Right cardiac atrium (tissue), 5 donors: ENCODE data around the gene CD4. TPM values are rescaled to one million over a fixed set of nuclear protein-coding genes. Genes with fewer than 3 reads are reported as not detected.

Experiments
- ATAC-seq, 2 donors: fragments of 200-7000 bp; cut with Tn5 transposase; one replicate each; pipeline versions ENCODE4 v1.8.0 to v1.9.1; 2020; ENCODE audit warnings: moderate library complexity in 2 of 2, mild to moderate bottlenecking in 1 of 2
- DNase-seq, 3 donors: peaks; one replicate each; pipeline ENCODE4 v3.0.0-alpha.2; 2020
- H3K27ac ChIP-seq: one replicate; pipeline ENCODE4 v1.5.1; 2013; ENCODE audit warnings: mild to moderate bottlenecking, low read length, control low read depth, moderate library complexity
- H3K27me3 ChIP-seq: one replicate; pipeline ENCODE4 v1.6.1; 2013; ENCODE audit not compliant: control insufficient read depth, insufficient read depth
- H3K4me1 ChIP-seq: one replicate; pipeline ENCODE4 v1.6.1; 2013; ENCODE audit warnings: low read length; ENCODE audit not compliant: control insufficient read depth, insufficient read depth
- H3K4me3 ChIP-seq: one replicate; pipeline ENCODE4 v1.5.1; 2013; ENCODE audit warnings: low read length, control low read depth
- H3K9me3 ChIP-seq: one replicate; pipeline ENCODE4 v1.6.1; 2013; ENCODE audit warnings: low read length; ENCODE audit not compliant: control insufficient read depth
- WGBS: extraction: QIAGEN DNeasy Blood & Tissue Kit; methylation state at CpG from one replicate; pipeline ENCODE4 v1.1.7; 2013; 5-methylcytosine and 5-hydroxymethylcytosine counted together
- intact Hi-C, 4 donors: fragments of 100-400 bp; cut with DNase I; formaldehyde crosslinking; loops; one replicate each; pipeline versions ENCODE4 v1.11.0 to v1.14.0; 2022 to 2023
- polyA plus RNA-seq: library from polyadenylated mRNA; stranded (reverse); fragments of 200-250 nt; gene quantifications from one replicate; pipeline ENCODE4 v1.2.3, GENCODE V29; 2013
- total RNA-seq, 4 donors: library from RNA; stranded (reverse); fragmentation: NEBNext Ultra II Directional; extraction: Animal tissue kit (Norgen Biotek cat#: 25700); gene quantifications; one replicate each; pipeline ENCODE4 v1.2.1, GENCODE V29; 2021
- donor health status: healthy with polysubstance abuse.
- donor health status: DM: no; HTN: yes; CAD: no.
- donor health status: DM: no; HTN: no; CAD: no.
- donor health status: DM: no; HTN: yes; CAD: no; lungs with severe emphysema.
- donor health status: DM: yes; HTN: yes; CAD: no.

Gene CD4
- total and polyA plus RNA-seq, 5 donors = 2.5 to 15.4 (median 12.8) TPM

DNA sequence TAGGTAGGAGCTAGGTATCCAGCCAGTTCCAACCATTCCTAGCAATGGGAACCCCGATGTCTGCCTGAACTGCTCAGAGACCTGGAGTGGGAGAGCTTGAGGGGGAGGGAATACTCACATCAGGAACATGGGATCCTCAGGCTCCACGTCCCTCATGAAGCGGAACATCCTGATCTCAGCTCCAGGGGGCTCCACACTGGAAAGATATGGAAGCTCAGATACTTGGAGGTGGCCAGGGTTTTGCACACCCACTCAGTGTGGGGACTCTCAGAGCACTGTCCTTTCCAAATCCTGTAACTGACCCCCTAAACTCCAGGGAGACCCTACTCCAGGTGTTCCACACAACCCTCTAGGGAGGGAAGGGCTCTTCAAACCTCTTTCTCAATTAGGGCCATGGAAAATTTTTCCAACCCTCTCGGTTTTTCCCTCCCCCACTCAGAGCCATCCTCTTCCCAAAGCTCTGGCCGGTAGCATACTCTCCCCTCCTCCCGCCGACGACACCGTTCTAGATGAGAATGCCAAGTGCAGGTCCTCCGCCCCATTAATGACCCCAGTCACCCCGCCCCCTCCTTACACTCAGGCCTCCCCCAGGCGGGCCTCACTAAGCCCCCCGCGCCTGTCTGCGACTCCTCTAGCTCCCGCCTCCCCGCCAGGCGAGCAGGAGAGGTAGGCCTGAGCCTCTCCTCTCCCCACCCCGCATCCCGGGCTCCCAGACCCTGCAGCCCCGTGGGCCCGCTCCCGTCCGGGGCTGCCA lies 37.0 kb upstream of the CD4 start:
- 3% methylated on average over 24 of the region's 24 CpGs for WGBS
- no peak for DNase-seq
- H3K27me3 ChIP-seq = no peaks in the 10 kb centered on the region
- intact Hi-C loops = loop anchor here in 3 of 4 donors (5.0 to 10.0 kb wide), 2 partner anchors 72 to 75 kb away; partner anchors contain the start of genes P3H3 (in 3 of the 3) and GPR162 (in 2 of the 3)
- H3K4me1 ChIP-seq = no peaks in the 10 kb centered on the region
- peak overlapping the region; percentile 96 for H3K4me3 ChIP-seq
- peak in 1 of 2 donors; percentile 0 for ATAC-seq
- no peaks in the 10 kb centered on the region for H3K9me3 ChIP-seq
- peak overlapping the region; percentile 98 for H3K27ac ChIP-seq

DNA sequence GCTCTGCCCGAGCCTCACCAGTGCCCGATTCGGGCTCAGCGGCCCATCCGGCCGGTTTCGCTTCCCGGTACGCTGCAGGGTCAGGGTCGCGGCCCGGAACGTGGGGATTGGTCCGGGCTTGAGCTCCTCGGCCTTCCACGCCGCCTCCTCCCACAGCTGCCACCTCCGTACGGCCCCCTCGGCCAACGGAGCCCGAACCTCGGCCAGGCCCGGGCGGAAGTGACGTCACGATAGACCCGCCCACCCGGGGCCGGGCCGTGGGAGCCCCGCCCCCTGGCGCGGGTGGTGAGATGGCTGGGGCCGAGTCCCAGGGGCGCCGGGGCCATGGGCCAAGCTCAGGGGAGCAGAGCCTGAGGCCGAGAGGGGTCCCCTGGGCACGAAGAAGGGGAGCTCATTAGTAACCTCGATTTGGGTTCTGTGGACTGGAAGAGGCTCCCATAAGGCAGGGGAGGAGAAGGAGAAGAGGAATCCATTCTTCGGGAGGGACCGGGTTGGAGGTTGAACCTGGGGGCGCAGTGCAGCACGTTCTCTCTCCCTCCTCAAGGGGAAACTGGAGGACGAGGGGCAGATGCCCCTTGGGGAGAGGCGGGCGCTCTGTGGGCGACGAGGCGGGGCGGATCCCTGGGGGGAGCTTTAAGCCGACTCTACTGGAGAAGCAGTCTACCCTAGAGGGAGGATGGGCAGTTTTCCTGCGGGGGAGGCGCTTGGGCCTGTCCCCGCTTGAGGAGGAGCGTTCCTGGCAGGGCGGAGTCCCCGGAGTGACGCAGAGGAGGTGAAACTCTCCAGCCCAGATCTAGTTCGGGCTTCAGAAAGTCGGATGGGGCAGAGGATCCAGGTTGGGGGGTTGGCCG lies 36.2 kb upstream of the CD4 start, which contains the start of gene MLF2:
MLF2 (minus strand) TSS at position 221 of the 851 bp plus-strand sequence. CDS start 807 bp downstream, outside the sequence.
- Histone ChIP-seq H3K27ac (peak within 1 kb of the TSS; percentile 98), H3K9me3 (no peaks in the 10 kb centered on the region), H3K4me1 (no peaks in the 10 kb centered on the region), H3K27me3 (no peaks in the 10 kb centered on the region), H3K4me3 (peak within 1 kb of the TSS; percentile 96)
- DNase-seq (peak; percentile 99), ATAC-seq (peak; percentile 97)
- WGBS = under 1% methylated on average over 62 of the region's 62 CpGs
- intact Hi-C loops = loop anchor here in 3 of 4 donors (5.0 to 10.0 kb wide), 2 partner anchors 72 to 74 kb away; partner anchors contain the start of genes P3H3 (in 3 of the 3) and GPR162 (in 2 of the 3)

- no peaks in the 10 kb centered on the region for H3K9me3 ChIP-seq
- ATAC-seq (no peak), DNase-seq (no peak)
- no peaks in the 10 kb centered on the region for H3K4me1 ChIP-seq
- intact Hi-C loops = loop anchor here in 3 of 4 donors (2.0 to 10.0 kb wide), 3 partner anchors 25 to 73 kb away; partner anchors contain the start of genes P3H3 (in 3 of the 3) and GPR162 (in 2 of the 3)
- H3K27ac ChIP-seq = peak overlapping the region; percentile 45
- no peaks in the 10 kb centered on the region for H3K27me3 ChIP-seq
- H3K4me3 ChIP-seq = no peak overlapping the region
- 0% methylated on average over 7 of the region's 7 CpGs for WGBS
Observed at GRCh38 chr12:6753772-6754356, 35.5 kb upstream of the CD4 start.

DNA sequence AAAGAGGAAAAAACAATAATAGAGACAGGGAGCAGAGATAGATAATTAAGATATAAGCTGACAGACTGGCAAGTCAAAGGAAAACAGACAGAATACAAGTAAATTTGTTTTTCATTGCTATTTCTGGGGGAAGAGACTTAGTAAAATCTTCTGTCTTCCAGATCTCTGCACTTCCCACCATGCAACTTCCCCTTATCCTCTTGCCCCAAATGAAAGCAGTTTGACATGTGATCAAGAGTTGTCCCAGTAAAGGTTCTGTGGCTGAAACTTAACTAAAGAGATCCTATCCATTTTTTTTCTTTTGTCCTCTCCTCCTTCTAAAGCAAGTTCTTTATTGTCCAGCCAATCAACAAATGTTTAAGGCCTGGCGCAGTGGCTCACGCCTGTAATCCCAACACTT lies 34.9 kb upstream of the CD4 start:
- H3K9me3 ChIP-seq = no peaks in the 10 kb centered on the region
- H3K4me1 ChIP-seq = no peaks in the 10 kb centered on the region
- no peak for DNase-seq
- no peak overlapping the region for H3K4me3 ChIP-seq
- no peak overlapping the region for H3K27ac ChIP-seq
- ATAC-seq = no peak
- intact Hi-C loops = loop anchor here in 3 of 4 donors (2.0 to 10.0 kb wide), 3 partner anchors 24 to 73 kb away; partner anchors contain the start of genes P3H3 (in 3 of the 3) and GPR162 (in 2 of the 3)
- H3K27me3 ChIP-seq = no peaks in the 10 kb centered on the region
- 97% methylated on average over 2 of the region's 2 CpGs for WGBS

- Histone ChIP-seq H3K4me1 (no peaks in the 10 kb centered on the region), H3K4me3 (no peak overlapping the region), H3K27ac (no peak overlapping the region), H3K27me3 (no peaks in the 10 kb centered on the region), H3K9me3 (no peaks in the 10 kb centered on the region)
- intact Hi-C loops = loop anchor here in 2 of 4 donors (10.0 kb wide), 1 partner anchor 68 kb away; the partner anchor contains the start of genes GPR162 (in 2 of the 2) and P3H3 (in 2 of the 2)
- 67% methylated on average over 8 of the region's 8 CpGs for WGBS
- ATAC-seq (no peak), DNase-seq (peak in 1 of 3 donors; percentile 55)
Observed at GRCh38 chr12:6757028-6757690, 32.2 kb upstream of the CD4 start.

GRCh38 chr12:6758506-6759095 lies 30.7 kb upstream of the CD4 start:
- no peak for DNase-seq
- H3K4me3 ChIP-seq = no peak overlapping the region
- no peak for ATAC-seq
- no peak overlapping the region for H3K27ac ChIP-seq
- intact Hi-C loops = loop anchor here in 2 of 4 donors (10.0 kb wide), 1 partner anchor 66 kb away; the partner anchor contains the start of genes GPR162 (in 2 of the 2) and P3H3 (in 2 of the 2)
- no peaks in the 10 kb centered on the region for H3K9me3 ChIP-seq
- WGBS = 86% methylated on average over 9 of the region's 9 CpGs
- H3K27me3 ChIP-seq = no peaks in the 10 kb centered on the region
- H3K4me1 ChIP-seq = peaks cover 3% of the 10 kb centered on the region

DNA sequence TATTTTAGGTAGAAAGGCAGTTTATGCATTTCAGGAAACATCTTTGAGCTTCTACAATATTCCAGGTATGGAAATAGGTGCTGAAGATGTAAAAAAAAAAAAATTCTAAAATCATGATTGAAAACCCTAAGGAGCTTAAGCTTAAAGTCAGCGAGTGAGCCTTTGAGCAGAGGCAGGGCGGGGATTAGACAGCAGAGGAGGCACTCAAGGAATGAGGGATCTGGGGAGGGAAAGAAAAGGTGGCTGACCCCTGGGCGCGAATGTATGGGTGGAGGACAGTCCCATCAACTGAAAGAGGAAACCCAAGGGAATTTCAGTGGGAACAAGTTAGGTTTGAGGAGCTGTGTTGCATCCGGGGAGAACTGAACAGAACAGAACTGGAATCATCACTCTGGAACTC lies 29.6 kb upstream of the CD4 start:
- Histone ChIP-seq H3K9me3 (no peaks in the 10 kb centered on the region), H3K27me3 (no peaks in the 10 kb centered on the region), H3K4me3 (no peak overlapping the region), H3K4me1 (peaks cover 4% of the 10 kb centered on the region), H3K27ac (no peak overlapping the region)
- ATAC-seq (no peak), DNase-seq (no peak)
- intact Hi-C loops = loop anchor here in 2 of 4 donors (10.0 kb wide), 1 partner anchor 65 kb away; the partner anchor contains the start of genes GPR162 (in 2 of the 2) and P3H3 (in 2 of the 2)
- WGBS = 86% methylated on average over 5 of the region's 5 CpGs

DNA sequence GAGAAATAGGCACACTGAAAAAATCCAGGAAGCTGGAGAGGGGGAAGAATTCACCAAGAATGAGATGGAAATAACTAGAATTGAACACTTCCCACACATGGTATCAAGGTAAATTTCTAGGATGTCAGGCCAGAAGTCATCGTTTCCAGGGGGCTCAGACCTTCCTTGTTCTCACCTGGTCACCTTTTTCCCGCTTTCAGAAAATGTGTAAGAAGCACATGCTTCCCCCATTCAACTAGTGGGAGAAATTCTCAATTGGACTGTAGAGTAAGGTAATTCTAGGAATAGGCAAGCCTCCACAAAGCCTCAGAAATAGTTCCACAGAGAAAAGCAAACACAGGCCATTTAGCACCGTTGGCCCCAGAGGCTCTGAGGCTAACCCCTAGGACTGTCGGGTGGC lies 25.9 kb upstream of the CD4 start:
- no peaks in the 10 kb centered on the region for H3K9me3 ChIP-seq
- no peak for DNase-seq
- no peak overlapping the region for H3K4me3 ChIP-seq
- peaks cover 5% of the 10 kb centered on the region for H3K4me1 ChIP-seq
- ATAC-seq = no peak
- intact Hi-C loops = no loop called here
- no peaks in the 10 kb centered on the region for H3K27me3 ChIP-seq
- 62% methylated on average over 4 of the region's 4 CpGs for WGBS
- H3K27ac ChIP-seq = peak overlapping the region; percentile 82

DNA sequence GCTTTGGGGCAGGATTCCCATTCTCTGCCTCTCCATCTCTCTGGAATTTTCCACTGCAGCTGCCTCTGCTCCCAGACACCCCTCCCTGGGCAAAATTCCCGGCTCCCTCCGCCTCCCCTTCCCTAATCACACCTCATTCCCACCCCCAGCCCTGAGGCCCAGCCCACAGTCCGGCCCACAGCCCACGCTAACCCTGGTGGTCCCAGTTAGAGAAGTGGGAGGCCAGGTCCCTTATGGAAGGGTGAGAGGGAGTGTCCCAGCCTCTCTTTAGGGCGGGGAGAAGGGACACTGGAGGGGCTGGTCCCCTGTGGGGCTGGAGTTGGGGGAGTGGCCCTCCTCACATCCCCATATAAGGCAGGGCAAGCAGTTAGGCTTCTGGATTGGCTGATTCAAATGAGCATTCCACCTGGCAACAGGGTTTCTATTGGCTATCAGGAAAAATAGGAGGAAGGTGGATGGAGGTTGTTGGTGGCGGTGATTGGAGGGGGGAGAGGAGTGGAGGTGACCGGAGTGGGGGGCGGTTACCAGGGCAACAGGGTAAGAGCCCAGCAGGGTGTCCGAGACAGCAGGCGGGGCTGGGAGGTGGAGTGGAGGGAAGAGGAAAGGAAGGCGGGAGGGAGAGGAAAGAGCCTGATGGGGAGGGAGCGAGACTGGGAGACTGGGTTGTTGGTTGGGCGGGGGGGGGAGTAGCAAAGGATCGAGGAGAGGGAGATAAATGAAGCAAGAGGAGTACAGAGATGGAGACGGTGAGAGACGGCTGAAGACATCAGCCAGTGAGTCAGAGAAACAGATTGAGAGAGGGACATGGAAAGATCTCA lies 25.1 kb upstream of the CD4 start:
- no peaks in the 10 kb centered on the region for H3K27me3 ChIP-seq
- H3K9me3 ChIP-seq = no peaks in the 10 kb centered on the region
- WGBS = 2% methylated on average over 16 of the region's 16 CpGs
- peak overlapping the region; percentile 82 for H3K27ac ChIP-seq
- peak overlapping the region; percentile 16 for H3K4me3 ChIP-seq
- peaks cover 9% of the 10 kb centered on the region for H3K4me1 ChIP-seq
- intact Hi-C loops = no loop called here
- ATAC-seq (peak; percentile 92), DNase-seq (peak; percentile 96 to 97 (median 97))
